Omental fat pad (tissue), 4 donors: ENCODE data around the gene SDF4. TPM values are rescaled to one million over a fixed set of nuclear protein-coding genes. Genes with fewer than 3 reads are reported as not detected.

Experiments
- ATAC-seq: fragments of 150-250 bp; one replicate; pipeline ENCODE4 v1.9.1; 2016; ENCODE audit warnings: mild to moderate bottlenecking, moderate library complexity; ENCODE audit not compliant: low FRiP score
- DNase-seq: peaks from one replicate; pipeline ENCODE4 v3.0.0-alpha.2; 2019; ENCODE audit warnings: low spot score
- CTCF ChIP-seq, 3 donors: fragments of 450-650 bp; IDR thresholded peaks; one replicate each; pipeline ENCODE4 v1.5.1; 2016 to 2017; ENCODE audit warnings: antibody characterized with exemption in 3 of 3, mild to moderate bottlenecking in 3 of 3, moderate library complexity in 2 of 3
- total RNA-seq, 4 donors: library from RNA; depleted of rRNA; stranded (reverse); fragments of >200 nt; gene quantifications; one replicate each; pipeline ENCODE4 v1.1.0, GENCODE V29; 2016

Gene SDF4
- total RNA-seq, 4 donors from 2014 or later: 78.3 to 122 (median 98.8) TPM

GRCh38 chr1:1175221-1176062 is 56.4 kb downstream of the SDF4 start:
- ATAC-seq (no peak), DNase-seq (no peak)
- no peak for TF ChIP-seq CTCF (IDR thresholded peaks at IDR 0.05)

DNA sequence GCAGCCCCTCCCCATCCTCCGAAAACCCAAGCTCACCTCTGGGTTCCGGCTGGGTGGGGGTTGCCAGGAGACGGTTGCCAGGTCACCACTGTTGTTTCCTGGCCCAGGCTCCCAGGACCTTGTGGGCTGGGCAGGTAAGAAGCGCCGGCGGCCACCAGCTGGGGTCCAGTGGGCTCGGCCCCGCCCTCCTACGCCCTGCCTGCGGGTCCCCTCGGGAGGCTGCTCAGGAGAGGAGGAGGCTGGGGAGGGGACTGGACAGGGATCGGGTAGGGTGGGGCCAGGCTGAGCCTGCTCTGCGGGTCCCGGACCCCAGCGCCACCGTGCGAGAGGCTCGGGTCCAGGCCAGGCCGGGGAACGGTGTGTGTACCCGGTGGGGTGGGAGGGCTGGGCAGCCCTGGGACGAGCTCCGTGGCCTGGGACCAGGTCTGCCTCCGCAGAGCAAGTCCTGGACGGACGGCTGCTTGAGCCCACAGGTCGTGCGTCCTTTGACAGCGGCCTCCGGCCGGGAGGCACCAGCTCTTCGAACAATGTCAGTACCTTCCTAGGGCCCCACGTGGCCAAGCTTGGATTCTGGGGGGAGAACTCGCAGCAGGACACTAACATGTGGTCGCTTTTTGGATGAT is 57.9 kb downstream of the SDF4 start, which contains the start of gene TTLL10:
TSS of gene TTLL10 (plus strand) at position 88 of the 623 bp plus-strand sequence. CDS start 5,336 bp downstream, outside the sequence.
- TF ChIP-seq CTCF (IDR thresholded peaks at IDR 0.05): no peak
- no peak for DNase-seq
- ATAC-seq: no peak

- DNase-seq: no peak
- TF ChIP-seq CTCF (IDR thresholded peaks at IDR 0.05): no peak
- ATAC-seq: no peak
Measured at GRCh38 chr1:1173061-1173792, 58.6 kb downstream of the SDF4 start.

DNA sequence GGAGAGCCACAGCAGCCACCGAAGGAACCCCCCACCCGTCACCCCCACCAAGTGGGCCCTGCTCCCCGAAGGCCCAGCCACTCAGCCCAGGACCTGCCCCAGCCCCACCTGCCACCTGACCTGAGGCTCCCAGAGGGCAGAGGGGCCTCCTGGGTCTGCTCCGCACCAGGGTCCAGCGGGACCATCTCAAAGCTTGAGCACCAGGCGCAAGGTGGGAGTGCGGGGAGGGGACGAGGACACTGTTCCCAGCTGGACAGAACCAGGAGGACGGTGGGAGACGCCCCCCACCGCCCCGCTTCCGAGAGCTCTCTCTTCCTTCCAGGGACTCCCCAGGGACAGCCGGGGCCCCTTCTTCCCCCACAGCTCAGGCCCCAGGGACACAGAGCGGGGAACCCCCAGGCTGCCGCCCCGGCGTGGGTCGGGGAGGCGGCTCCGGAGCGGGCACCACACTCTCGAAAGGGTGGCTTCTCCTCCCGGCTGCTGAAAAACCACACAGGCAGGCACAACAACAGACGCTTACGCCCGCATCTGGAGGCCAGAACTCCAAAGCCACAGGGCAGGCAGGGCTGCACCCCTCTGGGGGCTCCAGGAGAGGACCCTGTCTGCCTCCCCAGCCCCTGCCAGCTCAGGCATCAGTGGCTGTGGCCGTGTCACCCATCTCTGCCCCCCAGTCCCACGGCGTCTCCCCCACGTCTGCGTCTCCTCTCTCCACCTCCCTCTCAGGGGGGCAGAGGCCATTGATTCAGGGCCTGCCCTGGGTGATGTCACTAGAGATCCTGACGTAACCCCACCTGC is 60.1 kb downstream of the SDF4 start:
- DNase-seq: no peak
- no peak for TF ChIP-seq CTCF (IDR thresholded peaks at IDR 0.05)
- ATAC-seq: no peak

- ATAC-seq: no peak
- no peak for DNase-seq
- TF ChIP-seq CTCF (IDR thresholded peaks at IDR 0.05): no peak
Measured at GRCh38 chr1:1171161-1171545, 60.6 kb downstream of the SDF4 start.

- TF ChIP-seq CTCF (IDR thresholded peaks at IDR 0.05): no peak
- ATAC-seq (no peak), DNase-seq (no peak)
Measured at GRCh38 chr1:1170215-1171091, 61.3 kb downstream of the SDF4 start.
